Measurements from ENCODE around the gene AASDH.

DNA sequence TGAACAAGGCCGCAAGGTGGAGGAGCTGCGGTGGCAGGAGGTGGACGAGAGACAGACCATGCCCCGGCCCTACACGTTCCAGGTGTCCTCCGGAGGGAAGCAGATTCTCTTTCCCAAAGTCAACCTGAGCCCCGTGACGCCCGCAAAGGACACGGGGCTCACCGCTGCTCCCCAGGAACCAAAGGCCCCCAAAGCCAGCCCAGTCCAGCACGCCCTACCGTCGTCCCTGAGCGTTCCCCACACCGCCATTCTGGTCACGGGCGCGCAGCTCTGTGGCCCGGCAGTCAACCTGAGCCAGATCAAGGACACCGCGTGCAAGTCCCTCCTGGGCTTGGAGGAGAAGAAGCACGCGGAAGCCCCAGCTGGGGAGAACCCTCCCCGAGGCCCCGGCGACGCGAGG lies 72.2 kb downstream of the AASDH start:
- TF ChIP-seq EZH2 (IDR thresholded peaks at IDR 0.05; ENCODE audit: low read length) (no peak), CTCF (optimal IDR thresholded peaks at IDR 0.05 in 1 of 3, IDR thresholded peaks at IDR 0.05 in 1 of 3, conservative IDR thresholded peaks at IDR 0.05 in 1 of 3; ENCODE audit: extremely low read depth in 1 of 3, insufficient read depth in 2 of 3, low read length in 3 of 3) (no peak)
